ES-I3 (cell line): ENCODE measurements around the gene KLK7.
A peak's percentile ranks its signal among the peaks of the same experiment; 100 is the strongest.
"Not testable (repeated sequence)": the region's sequence is repeated elsewhere in the genome, so short reads cannot be mapped to it uniquely, and the experiment has no call there.

Source experiments
- H3K36me3 ChIP-seq: 2 replicates; pipeline ENCODE4 v1.6.1; 2013; ENCODE audit warnings: mild to moderate bottlenecking, low read length, control low read depth, moderate library complexity; ENCODE audit not compliant: insufficient read depth
- H3K4me1 ChIP-seq: 2 replicates; pipeline ENCODE4 v1.6.1; 2013; ENCODE audit warnings: mild to moderate bottlenecking, control low read depth, low read length; ENCODE audit not compliant: insufficient read depth
- H3K9ac ChIP-seq: 2 replicates; pipeline ENCODE4 v1.6.1; 2013; ENCODE audit warnings: low read depth, mild to moderate bottlenecking, low read length, moderate library complexity
- H3K9me3 ChIP-seq: 2 replicates; pipeline ENCODE4 v1.6.1; 2013; ENCODE audit warnings: mild to moderate bottlenecking, low read length, moderate library complexity; ENCODE audit not compliant: control insufficient read depth, insufficient read depth

The KLK7 gene

DNA sequence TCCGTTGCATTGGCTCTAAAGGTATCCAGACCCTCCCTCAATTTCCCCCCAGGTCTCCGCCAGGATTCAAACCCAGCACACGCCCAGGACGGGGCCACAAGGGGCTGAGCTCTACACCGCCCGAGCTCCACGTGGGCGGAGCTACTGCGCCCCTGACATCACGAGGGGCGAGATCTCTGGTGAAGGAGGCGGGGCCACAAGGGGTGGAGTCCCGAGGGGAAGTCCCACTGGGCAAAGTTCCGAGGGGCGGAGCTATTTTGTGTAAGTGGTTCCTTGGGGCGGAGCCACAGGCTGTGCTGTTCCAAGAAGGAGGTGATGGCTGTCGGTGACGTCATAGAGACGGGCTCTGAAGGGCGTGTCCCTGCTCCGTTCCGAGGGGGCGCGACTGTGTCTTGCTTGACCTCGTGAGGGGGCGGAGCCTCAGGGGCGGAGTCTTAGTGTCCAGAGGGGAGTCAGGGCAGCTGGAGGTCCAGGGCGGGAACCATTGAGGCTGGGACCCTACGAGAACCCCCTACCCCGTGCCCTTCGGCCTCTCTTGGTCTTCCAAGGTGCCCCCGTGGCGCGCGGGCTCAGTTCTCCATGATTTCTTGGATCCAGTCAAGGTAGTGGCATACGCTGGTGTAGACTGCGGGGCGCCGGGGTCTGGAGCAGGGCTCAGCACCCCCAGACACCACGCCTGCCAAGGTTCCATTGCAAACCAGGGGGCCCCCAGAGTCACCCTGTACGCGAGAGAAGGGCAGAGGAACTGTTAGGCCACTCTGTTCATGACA, 19.0 kb upstream of the KLK7 start:
- peak overlapping the region; percentile 49; the same call in 1 of the 2 replicates for H3K9ac ChIP-seq
- H3K36me3 ChIP-seq: no peaks in the 10 kb centered on the region
- no peaks in the 10 kb centered on the region; the same call in 1 of the 2 replicates for H3K4me1 ChIP-seq
- H3K9me3 ChIP-seq: no peaks in the 10 kb centered on the region

DNA sequence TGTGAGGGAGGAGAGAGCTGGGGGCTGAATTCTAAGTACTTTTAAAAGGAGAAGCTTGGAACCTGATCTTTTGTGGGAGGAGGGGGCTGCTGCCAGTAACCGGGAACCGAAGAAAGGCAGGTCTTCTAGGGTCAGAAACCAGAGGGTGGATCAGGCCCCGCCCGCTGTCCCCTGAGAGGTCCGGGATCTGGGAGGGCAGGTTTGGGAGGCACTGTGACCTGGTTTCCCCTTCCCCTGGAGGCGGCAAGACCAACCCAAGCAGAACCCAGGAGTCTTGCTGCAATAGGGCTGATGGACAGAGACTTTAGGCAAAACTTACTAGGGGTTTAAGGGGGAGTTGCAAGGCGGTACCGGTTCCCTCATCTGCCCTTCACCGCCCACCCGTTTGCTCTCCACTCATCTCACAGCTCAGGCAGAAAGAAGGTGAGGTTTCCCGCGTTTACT, 18.4 kb upstream of the KLK7 start:
- Histone ChIP-seq H3K9me3 (no peaks in the 10 kb centered on the region), H3K4me1 (no peaks in the 10 kb centered on the region; the same call in 1 of the 2 replicates), H3K36me3 (no peaks in the 10 kb centered on the region), H3K9ac (peak overlapping the region; percentile 49)

DNA sequence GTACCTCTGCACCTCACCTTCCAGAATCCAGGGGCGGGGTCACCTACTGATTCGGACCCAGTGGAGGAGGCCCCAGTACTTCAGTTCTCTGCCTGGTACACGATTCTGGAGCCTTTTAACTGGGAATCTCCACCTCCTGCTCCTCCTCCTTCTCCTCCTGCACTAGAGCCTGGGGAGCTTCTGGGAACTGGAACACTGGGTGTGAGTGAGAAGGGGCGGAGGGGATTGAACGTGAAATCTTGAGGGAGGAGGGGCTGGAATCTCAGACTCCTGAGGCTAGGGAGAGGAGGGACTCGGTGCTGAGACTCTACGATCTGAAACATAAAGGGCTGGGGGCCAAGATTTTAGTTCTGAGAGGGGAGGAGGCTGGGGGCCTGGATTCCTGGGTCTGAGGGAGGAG, 17.8 kb upstream of the KLK7 start, which contains the start of gene KLK8:
TSS of gene KLK8 (minus strand) at position 90 of the 400 bp plus-strand sequence. CDS start 437 bp downstream, outside the sequence.
- Histone ChIP-seq H3K9ac (peak within 1 kb of the TSS; percentile 49), H3K36me3 (no peaks in the 10 kb centered on the region), H3K9me3 (no peaks in the 10 kb centered on the region), H3K4me1 (no peaks in the 10 kb centered on the region; the same call in 1 of the 2 replicates)

DNA sequence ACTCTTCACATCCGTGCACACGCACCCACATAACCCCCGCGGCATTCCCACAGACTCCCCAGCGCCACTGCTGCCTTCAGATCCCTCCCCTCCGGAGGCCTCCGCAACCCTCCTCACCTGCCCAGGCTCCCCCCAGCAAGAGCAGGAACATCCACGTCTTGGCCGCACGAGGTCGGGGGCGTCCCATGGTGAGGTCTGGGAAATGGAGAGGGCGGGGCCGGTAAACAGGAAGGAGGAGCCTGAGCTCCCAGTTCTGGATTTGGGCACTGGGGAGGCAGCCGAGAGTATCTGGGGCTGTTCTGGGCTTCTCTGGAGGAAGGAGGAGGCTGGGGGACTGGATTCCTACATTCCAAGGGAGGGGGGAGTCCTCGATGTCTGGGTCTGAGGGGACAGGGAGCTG, 17.3 kb upstream of the KLK7 start:
- no peaks in the 10 kb centered on the region; the same call in 1 of the 2 replicates for H3K4me1 ChIP-seq
- H3K36me3 ChIP-seq: no peaks in the 10 kb centered on the region
- H3K9me3 ChIP-seq: no peaks in the 10 kb centered on the region
- peak overlapping the region; percentile 49; the same call in 1 of the 2 replicates for H3K9ac ChIP-seq

DNA sequence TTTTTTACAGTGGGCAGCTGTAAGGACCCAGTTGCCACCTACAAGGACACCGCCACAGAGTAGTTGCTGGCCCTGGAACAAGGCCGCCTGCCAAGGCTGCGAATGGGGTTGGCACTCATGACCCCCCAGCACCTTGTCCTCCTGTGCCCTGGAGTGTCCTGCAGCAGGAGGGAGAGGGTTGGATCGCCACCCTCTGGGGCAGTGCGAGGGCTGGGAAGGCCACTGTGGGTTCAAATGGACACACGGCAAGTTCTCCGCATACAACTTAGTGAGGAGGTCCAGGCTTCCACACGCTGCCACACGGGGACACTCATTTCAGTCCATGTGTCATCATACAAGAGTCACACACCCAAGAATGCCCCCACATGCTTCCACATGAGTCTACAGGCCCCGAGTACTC, 16.7 kb upstream of the KLK7 start:
- Histone ChIP-seq H3K9ac (peak overlapping the region; percentile 49; the same call in 1 of the 2 replicates), H3K4me1 (no peaks in the 10 kb centered on the region; the same call in 1 of the 2 replicates), H3K36me3 (no peaks in the 10 kb centered on the region), H3K9me3 (no peaks in the 10 kb centered on the region)

DNA sequence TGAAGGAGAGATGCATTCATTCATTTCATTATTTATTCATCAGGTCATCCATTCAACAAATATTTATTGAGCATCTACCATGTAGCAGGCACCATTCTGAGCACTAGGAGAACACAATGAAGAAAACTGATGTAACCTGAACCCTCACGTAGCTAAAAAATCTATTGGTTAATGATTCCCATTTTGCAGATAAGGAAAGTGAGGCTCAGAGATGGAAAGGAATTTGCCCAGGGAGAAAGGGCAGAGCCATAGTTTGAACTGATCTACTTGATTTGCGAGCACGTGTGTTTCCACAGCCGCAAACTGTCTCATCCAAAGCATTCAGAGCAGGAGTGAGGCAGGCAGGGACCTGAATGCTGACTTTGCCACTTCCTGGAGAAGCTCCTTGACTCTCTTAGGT, 15.0 kb upstream of the KLK7 start:
- H3K36me3 ChIP-seq: no peaks in the 10 kb centered on the region
- no peaks in the 10 kb centered on the region; the same call in 1 of the 2 replicates for H3K4me1 ChIP-seq
- no peaks in the 10 kb centered on the region for H3K9me3 ChIP-seq
- no peak overlapping the region for H3K9ac ChIP-seq

DNA sequence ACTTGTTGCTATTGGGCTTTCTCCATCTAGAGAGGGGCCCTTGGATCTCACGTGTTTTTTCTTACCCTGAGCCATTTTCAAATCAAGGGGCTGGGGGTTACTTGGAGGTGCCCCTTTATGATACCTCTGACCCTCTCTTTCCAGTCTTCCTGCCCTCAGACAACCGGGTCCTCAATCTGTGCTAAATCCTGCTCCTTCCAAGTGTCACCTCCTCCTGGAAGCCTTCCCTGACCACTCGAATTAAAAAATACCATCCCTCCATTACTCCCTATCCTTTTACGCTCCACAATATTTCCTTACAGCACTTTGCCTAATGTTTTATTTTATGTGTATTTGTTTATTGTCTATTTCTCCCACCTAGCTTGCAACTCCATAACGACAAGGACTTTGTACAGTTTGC, 14.3 kb upstream of the KLK7 start:
- Histone ChIP-seq H3K36me3 (no peaks in the 10 kb centered on the region), H3K9ac (no peak overlapping the region), H3K4me1 (no peaks in the 10 kb centered on the region; the same call in 1 of the 2 replicates), H3K9me3 (no peaks in the 10 kb centered on the region)

DNA sequence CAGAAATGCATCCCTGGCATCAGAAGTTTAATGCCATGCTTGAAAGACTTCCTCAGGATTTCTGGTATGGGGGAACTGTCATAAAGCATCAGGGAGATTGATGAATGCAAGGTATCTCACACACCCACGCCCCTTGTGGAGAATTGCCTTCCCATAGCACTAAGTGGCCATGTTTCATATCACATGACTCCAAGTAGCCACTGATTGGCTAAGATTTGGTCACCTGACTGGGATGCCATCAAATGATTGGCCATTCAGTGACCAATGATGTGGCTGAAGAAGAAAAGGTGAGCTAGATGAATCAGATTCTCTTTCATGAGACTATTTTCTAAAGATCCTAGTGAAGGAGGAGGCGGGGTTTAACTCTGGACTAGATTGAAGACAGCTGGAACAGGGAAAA, 10.4 kb upstream of the KLK7 start:
- Histone ChIP-seq H3K9me3 (no peaks in the 10 kb centered on the region), H3K4me1 (no peaks in the 10 kb centered on the region), H3K9ac (no peak overlapping the region)

DNA sequence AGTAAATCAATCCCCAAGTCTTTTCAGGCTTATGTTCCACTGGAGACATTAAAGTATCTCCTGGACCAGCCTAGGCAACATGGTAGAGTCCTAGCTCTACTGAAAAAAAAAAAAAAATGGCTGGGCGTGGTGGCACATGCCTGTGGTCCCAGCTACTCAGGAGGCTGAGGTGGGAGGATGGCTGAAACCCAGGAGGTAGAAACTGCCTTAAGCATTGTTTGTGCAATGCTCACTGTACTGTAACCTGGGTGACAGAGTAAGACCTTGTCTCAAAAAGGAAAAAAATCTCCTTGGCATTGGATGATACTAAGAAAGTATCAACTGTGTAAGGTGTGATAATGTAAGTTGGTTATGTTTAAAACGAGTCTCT, 8.9 kb upstream of the KLK7 start:
- Histone ChIP-seq H3K4me1 (no peaks in the 10 kb centered on the region), H3K9me3 (no peaks in the 10 kb centered on the region), H3K9ac (no peak overlapping the region), H3K36me3 (no peaks in the 10 kb centered on the region)

More for the DNA sequence above, 10.4 kb upstream of the KLK7 start:
- H3K36me3 ChIP-seq: no peaks in the 10 kb centered on the region

DNA sequence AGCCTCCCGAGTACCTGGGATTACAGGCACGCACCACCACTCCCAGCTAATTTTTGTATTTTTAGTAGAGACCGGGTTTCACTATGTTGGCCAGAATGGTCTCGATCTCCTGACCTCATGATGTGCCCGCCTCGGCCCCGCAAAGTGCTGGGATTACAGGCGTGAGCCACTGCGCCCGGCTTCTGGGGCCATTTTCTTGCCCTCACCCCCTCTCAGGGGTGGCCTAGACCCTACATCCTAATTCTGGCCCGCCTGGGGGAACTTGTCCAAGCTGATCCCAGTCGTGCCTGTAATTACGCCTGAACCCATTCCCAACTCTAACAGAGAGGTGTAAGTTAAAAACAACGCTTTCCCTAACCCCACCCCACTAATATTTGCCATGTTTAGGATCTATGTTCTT, 699 bp upstream of the KLK7 start:
- H3K9me3 ChIP-seq, H3K36me3 ChIP-seq, H3K4me1 ChIP-seq: not testable (repeated sequence)
- peak overlapping the region; percentile 32; the same call in 1 of the 2 replicates for H3K9ac ChIP-seq

DNA sequence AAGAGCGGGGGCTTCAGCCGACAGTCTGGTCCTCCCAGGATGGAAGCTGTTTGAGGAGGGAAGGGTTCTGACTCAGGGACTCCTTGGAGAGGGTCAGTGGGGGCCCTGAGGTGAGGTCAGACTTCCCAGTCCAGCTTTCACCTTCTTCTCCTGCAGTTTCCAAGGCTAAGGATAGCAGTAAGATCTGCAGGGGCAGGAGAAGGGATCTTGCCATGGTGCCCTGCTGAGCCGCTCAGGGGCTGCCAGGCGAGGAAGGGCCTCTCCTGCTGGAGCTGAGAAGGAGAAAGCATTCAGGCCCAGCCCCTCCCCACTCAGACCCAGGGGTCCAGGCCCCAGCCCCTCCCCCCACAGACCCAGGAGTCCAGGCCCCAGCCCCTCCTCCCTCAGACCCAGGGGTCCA, 1.5 kb downstream of the KLK7 start:
- Histone ChIP-seq H3K9me3 (no peaks in the 10 kb centered on the region), H3K36me3 (no peaks in the 10 kb centered on the region), H3K9ac (no peak overlapping the region), H3K4me1 (peaks cover 14% of the 10 kb centered on the region)

DNA sequence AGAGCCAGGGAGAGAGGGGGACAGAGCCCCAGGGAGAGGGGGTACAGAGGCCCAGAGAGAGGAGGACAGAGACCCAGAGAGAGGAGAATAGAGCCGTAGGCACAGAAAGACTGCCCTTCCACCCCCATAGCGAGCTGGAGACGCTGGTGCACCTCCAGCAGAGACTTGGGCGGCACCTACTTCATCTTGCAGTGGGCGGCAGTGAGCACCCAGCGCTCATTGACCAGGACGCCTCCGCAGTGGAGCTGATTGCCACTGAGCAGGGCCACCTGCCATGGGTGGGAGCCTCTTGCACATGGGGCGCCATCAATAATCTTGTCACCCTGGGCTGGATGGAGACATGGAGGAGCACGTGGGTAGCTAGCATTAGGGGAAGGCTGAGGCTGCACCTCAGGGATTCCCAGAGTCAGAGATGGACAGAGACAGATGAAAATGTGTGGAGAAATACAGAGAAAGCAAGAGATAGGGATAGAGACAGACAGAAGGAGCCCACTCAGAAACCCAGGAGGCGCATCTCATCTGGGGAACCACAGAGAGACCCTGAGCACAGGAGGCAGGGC, 2.0 kb downstream of the KLK7 start:
- no peaks in the 10 kb centered on the region for H3K9me3 ChIP-seq
- H3K4me1 ChIP-seq: peaks cover 14% of the 10 kb centered on the region
- no peak overlapping the region for H3K9ac ChIP-seq
- no peaks in the 10 kb centered on the region for H3K36me3 ChIP-seq

DNA sequence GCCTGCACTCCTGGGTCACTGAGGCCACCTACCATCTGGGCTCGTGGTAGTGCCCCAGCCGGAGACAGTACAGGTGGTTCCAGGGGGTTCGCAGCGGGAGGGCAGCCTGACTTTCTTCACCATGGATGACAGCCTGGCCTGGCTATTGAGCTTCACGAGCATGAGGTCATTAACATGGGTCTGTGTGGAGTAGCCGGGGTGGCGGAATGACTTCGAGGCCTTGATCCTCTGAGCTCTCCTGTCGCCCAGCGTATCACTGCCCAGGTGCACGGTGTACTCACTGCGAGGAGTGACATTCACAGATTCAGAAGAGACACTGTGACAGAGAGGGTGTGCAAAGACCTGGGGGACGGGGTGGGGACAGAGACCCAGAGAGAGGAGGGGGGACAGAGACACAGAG, 3.5 kb downstream of the KLK7 start:
- Histone ChIP-seq H3K4me1 (peaks cover 14% of the 10 kb centered on the region), H3K9me3 (no peaks in the 10 kb centered on the region), H3K9ac (no peak overlapping the region), H3K36me3 (no peaks in the 10 kb centered on the region)

DNA sequence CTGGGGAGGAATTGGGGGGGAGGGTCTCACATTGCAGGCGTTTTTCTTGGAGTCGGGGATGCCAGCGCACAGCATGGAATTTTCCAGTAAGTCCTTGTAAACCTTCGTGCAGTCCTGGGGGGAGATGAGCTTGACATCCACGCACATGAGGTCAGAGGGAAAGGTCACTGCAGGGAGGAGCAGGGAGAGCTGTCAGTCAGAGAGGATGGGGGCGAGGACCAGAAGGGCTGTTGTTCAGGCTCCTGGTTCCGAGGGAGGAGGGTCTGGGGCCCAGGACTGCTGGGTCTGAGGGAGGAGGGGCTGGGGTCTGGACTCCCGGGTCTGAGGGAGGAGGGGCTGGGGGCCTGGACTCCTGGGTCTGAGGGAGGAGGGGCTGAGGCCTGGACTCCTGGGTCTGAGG, 4.0 kb downstream of the KLK7 start:
- Histone ChIP-seq H3K9me3 (no peaks in the 10 kb centered on the region), H3K4me1 (peaks cover 14% of the 10 kb centered on the region), H3K36me3 (no peaks in the 10 kb centered on the region), H3K9ac (no peak overlapping the region)

DNA sequence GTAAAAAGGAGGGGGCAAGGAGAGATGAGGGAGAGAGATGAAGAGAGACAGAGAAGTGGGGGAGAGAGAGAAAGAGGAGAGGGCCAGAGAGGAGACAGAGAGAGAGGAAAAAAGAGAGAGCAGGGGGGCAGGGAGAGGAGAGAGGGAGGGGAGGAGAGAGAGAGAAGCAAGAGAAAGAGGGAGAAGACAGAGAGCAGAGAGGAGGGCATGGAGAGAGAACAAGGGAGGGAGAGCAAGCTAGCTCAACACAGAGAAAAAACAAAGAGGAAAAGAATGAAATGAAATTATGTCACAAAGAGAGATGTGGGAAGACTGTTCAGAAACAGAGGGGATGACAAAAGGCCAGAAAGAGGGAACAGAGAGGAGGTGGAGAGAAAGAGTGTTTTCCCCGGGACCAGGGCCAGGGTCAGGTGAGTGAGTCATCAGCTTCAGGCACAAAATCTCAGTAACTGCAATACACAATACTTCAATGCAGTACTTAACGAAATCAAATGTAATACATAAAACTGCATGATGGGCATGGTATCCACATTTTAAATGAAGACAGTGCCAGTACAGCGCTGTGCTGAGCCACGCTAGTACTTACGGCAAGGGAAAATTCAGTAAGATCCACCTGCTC, 4.8 kb downstream of the KLK7 start:
- H3K9ac ChIP-seq: no peak overlapping the region
- H3K36me3 ChIP-seq: no peaks in the 10 kb centered on the region
- H3K9me3 ChIP-seq: no peaks in the 10 kb centered on the region
- H3K4me1 ChIP-seq: peaks cover 14% of the 10 kb centered on the region
